Islet precursor cell (in vitro differentiated cells): ENCODE measurements around the gene PHACTR3.
"Not testable (repeated sequence)": the region's sequence is repeated elsewhere in the genome, so short reads cannot be mapped to it uniquely, and the experiment has no call there.

Experiments
- DNase-seq: peaks from one replicate; pipeline ENCODE4 v3.0.0-alpha.2; 2018

PHACTR3 gene

DNA sequence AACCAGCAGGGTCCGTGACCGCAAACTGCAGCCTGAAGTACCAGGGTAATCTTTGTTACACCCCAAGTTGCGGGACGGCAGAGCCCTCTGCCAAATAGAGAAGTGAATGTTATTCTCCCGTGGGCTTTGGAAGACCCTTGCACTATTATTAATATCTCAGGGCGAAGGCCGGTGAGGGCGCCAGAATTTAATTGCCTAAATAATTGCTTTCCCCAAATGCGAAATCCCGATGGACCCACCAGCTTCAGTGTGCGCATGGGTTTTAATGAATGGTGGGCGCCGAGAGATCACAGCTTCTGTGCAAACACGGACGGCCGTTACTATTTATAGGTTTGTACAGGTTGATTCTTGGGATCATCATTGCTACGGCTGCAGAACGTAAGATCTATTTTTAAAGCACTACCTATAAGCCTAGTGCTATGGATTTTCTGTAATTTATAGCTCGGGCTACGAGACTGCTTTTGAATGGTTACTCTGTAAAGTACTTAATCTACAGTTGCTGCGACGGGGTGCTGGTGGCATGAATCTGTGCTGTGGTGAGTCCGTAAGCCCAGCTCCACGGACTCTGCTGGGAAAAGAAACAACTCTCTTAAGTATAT is 15.2 kb upstream of the PHACTR3 start:
- no peak for DNase-seq

DNA sequence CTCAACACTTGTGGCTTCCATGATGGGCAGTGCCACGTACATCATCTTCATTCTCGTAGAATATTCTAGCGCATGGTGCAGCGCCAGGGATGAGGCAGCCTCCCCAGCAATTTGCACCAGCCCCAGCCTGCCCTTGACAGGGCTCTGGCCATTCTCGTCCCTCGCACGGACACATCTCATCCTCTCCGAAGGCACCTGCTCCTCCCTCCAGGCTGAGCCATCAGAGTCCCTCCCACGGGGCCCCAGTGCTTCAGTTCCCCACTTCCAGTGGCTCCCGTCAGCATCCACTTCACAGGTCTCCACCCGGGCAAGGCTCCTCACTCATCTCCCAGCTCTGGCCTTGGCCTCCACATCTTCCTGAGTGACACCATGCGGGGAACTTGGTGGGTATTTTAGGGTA is 13.3 kb upstream of the PHACTR3 start:
- DNase-seq = no peak

DNA sequence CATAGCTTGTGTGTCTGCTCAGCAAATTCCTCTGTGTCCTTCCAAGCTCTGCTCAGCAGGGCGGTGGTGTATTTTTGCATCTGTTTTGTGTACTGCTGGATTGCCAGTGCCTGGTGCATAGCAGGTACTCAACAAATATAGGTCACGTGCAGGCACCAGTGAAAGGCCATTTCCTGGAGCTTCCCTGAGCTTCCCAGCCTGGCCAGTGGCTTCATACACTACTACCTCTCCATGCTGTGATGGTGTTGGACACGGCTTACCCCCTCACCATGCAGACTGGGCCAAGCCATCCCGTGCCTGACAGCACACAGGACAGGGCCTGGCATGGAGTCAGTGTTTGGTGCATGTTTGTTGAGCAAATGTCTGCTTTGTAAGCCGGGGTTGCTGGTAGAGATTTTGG is 7.7 kb upstream of the PHACTR3 start:
- no peak for DNase-seq

DNA sequence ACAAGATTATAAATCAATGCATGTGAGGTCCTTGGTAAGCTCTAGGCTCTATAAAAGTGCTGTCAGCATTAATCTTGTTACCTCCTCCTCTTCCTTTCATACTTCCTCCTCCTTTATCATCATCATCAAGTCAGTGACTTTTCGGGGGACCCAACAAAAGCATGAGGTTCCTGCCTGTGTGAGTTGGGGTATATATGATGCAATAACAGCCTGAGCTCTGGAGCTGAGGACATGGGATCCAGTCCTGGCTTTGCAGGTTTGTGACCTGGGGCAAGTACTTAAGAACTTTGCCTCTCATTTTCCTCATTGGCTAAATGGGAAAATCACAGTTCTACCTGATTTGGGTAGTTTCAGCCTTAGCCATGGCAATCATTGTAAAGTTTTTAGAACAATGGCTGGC is 7.1 kb upstream of the PHACTR3 start:
- DNase-seq = no peak

DNA sequence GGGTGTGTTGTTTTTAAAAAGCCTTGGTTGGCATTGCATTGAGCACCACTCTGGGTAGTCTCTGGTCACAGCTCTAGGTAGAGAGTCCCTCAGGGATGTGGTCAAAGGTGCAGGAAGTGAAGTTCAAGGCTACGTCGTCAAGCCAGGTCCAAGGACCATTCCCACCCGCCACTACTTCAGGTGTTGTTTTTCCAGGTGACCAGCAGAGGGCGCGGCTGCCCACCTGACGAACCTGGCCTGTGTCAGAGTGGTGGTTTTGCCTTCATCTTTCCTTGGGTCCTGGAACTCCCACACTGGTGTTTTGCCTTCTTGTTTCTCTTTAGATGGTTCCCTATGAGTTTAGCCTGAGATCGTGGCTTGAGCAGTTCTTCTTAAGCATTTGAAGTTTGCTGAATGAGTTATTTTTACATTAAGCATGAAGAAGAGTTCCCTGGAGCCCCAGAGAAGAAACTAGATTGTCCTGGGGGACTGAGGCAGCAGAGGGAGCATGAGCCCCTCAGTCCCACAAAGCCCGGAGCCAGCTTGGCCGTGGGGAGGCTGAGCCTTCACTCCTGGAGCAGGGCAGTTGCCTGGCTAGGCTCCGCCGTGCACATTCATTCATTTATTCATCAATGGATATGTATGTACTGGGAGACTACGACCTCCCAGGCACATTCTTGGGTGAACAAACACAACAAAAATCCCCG is 5.6 kb upstream of the PHACTR3 start:
- no peak for DNase-seq

DNA sequence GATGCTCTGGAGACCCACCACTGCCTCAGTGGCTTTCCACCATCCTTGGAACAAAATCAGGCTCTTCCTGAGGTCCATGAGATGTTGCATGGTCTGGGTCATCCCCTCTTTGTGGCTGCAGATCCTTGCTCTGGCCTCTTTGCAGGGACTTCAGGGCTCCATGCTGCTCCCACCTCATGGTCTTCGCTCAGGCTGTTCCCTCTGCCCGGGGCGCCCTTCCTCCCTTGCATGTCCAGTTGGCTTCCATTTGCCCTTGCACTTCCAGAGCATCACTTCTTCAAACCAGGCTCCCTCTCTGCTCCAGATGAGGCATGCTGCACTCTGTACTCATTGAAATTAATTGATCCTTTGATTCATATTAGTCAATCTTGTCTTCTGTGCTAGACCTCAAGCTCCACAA is 4.4 kb upstream of the PHACTR3 start:
- DNase-seq = no peak

DNA sequence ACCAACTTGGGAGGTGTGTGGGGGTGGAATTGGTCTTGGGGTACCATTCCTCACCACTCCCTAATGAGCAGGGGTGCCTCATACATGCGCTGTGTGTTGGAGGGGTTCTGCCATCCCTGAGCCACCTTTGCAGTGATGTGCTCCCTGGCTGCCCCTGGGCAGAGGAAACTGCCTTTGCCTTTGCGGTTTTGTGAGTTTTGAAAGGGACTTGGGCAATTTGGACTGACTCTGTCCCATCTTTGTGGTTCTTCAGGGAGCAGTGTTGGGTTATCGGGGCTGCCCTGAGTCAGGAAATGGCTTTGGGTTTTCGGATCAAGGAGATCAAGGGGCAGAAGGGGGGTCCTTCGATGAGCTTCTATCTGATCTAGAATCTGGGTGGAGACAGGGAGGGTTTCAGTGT is 3.9 kb upstream of the PHACTR3 start:
- DNase-seq = no peak

DNA sequence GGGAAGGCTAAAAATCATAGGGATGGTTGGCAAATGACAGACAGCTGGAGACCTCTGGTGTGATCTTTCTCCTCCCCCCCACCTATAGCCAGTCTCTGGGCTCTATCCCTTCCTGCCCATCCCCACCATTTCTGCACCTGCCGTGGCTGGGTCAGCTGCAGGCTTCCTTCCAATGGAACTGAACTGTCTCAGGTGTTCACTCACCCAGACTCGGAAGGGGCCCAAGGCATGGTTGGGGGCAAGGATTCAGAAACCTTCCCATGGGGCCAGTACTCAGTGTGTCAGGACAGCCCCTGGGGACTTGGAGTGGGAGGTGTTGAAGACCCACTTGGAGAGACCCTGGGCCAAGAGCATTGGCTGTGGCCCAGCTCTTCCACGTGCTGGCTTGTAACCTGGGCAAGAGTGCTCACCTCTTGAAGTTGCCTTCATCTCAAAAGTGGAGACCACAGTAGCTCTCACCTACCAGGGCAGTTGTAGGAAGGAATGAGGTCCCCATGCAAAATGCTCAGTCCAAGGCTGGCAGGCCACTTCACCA is 1.7 kb upstream of the PHACTR3 start:
- DNase-seq = no peak

DNA sequence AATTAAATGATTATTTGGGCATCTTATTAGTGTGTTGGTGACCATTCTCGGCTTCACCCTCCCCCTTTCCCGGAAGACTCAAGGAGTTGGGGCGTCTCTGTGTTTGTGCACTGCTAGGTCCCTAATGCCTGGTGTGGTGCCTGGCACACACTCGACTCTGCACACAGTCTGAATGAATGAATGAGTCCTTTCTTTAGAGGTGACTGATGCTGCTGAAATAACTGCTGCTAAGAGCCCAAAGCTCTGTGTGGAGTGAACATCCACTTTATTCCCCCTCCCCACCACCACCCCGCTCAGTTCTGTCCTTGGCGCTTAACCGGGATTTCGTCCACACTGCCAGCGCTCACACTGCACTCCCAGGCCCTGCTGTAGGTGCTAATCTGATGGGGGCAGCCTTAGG is 1.2 kb upstream of the PHACTR3 start:
- DNase-seq = no peak

DNA sequence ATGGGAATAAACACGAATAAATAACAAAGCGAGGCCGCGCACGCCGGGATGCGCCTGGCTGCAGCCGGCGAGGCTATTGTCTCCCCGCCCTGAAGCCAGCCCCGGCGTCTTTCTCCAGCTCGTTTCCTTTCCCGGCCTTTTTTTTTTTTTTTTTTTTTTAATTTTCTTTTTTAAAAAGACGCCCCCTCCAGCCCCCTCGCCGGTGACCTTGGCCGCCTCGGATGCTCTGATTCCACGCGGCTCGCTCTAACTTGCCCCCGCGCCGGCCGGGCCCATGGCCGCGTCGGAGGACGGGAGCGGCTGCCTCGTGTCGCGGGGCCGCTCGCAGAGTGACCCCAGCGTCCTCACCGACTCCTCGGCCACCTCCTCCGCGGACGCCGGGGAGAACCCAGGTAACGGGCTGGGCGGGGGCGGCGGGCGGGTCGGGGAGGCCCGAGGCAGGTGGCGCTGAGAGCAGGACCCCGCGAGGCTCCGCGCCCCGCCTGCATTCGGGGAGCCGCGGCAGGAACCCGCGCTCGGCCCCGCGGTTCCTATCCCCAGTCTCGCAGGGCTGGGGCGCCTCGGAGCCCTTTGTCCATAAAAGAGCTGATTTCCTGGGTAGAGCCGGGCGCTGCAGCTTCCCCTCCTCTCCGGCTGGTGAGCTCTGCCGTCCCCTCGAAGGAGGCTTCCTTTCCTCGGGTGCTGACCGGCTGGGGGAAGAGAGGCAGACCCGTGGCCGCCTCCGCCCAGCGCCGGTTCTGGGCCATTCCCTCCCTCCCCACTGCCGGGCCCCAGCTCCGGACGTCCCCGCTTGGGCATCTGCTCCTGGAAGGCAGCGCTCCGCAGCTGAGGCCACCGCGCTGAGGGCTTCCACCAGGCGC is 631 bp downstream of the PHACTR3 start:
- DNase-seq = no peak

DNA sequence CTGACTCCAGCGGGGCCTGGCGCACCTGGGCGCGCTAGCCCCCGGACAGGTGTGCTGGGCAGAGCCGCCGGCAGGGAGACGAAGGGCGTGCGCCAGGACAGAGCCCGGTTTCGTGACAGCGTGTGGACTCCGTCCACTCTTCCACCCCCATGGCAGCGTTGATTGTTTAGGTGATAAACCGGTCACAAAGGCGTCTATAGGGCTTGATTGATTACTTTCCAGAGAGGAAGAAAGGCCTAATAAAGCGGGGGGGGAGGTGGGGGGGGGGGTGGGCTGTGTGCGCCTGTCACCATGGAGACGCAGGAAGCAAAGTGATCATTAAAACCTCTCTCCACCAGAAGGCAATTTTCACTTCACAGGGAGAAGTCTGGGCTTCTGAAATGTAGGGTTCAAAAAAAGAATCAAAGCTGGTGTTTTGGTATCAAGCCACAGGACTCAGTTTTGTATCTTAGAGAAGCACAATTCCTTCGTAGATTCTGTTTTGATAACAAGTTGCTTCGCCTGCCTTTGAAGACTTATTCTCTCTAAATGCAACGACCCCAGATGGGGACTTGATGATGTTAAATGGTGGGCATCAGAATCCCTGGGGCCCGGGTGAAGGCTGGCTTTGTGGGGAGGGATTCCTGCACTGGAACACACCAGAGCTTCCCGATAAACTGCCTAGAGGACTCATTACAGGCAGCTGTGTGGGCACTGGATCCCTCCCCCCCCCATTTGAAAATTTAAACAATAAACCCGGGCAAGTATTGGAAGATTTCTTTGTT is 1.4 kb downstream of the PHACTR3 start:
- DNase-seq = no peak

DNA sequence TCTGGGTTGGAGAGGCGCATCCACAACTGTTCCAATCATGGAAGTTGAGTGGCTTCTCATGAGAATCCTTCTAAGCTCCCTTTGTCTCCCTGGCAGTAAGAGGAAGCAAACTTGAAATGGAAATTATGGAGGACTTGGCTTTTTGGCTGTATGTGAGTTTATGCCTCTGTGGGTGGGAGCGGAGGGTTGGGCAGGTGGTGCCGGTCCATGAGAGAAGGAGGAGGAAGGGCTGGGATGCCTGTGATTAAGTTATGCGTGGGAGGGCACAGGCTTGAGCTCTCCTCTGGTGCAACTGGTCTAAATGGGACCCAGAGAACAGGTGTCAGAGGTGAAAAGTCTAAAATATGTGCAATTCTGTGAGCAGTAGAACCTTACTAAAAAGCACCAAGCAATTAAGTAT is 2.2 kb downstream of the PHACTR3 start:
- no peak for DNase-seq

DNA sequence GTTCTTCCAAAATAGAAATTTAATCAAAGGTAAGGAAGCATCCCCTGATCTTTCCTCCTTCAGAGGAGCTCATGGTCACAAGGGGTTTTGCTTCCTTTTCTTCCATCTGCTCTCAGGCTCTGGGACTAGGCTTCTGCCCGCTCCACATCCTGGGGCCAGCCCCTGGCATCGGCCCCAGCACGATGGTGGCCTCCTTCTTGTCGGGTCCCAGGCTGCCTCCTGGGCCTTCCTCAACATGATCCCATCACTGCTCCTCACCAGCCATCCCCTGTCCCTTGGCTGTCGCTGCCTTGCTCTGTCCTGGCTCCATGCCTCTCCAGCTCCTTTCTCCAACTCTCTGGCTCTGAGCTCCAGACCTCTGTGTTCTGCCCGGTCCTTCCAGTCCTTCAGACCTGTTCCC is 4.1 kb downstream of the PHACTR3 start:
- no peak for DNase-seq

DNA sequence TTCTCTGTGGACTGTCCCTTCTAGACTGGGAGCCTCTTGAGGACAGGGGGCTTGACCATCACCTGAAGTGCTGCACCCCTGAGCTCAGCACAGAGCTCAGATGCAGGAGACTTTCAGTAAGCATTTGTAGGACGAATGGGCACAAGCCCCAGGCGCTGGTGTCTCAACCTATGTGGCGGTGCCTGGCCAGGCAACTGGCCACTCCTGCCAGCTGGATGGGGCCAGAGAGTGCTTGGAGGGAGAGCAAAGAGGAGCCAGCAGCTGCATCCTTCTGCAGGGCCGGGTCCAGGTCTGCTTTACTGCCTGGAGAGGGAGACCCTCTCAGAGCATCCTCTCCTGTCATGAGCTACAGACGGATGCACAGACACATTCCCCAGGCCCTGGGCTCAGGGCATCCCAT is 4.5 kb downstream of the PHACTR3 start:
- no peak for DNase-seq

DNA sequence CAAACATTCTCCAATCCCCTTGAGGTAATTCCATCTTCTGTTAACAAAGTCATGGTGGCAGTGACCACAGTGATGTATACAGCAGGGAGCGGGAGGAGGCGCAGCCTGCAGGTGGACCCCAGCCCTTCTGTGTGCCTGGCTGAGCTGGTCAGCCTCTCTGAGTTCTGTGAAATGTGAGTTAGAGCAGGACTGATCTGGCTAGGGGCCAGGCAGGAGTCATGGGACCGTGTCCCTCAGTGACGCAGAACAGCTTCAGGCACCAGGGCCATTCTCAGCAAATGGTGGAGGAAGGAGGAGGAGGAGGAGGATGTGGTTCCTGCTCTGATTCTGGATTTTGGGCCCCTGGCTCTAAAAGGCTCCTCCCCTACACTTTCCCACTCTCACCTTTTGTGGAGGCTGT is 6.9 kb downstream of the PHACTR3 start:
- no peak for DNase-seq

DNA sequence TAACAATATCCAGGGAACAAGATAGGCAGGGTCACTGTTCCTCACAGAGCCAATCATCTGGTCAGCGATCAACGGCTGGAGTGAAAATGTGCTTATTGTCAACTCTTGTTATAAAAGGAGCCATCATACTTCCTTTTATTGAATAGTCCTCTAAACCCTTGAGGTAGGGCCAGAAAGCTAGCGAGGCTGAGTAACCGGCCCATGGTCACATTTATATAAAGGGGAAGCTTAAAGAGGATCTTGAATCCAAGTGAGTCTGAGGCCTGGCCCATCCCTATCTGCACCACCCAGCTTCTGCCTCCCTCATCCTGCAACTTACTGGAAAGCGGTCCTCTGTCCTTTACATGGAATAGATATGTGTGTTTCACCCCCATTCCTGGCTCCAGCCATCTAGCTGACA is 9.5 kb downstream of the PHACTR3 start:
- no peak for DNase-seq

DNA sequence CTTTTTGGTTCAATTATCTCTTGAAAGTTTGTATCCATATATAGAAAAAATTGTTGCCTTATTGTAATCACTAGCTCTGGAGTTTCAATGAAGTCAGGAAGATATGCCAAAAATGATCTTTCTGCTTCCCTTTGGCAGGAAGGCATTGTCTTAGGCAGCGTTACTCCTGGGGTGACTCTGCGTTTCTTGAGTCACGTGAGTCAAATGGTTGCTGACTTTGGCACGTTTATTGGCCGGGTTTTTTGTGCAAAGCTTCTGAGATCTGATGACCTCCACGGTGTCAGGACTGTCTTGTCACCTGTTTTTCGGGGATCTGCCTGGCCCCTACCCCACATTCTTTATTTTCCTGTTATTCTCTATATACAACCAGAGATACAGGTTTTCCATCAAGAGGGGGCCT is 10.4 kb downstream of the PHACTR3 start:
- DNase-seq = no peak

DNA sequence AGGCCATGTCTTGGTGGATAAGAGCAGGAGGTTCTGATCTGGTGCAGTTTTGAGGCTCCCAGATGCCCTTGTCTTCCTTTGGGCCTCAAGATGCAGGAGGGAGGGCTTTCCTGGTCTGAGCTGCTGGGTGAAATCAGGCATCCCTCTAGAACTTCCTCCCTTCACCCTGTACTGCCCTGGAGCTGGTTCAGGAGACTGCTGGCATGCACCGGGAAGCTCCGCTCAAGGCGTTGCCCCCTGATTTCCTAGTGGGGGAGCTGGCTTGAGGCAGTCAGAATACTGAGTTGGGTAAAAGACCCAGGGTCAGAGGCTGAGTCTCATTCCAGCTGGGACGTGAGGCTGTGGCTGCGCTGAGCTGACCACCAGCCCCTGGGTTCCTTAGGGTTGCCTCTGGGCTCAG is 12.0 kb downstream of the PHACTR3 start:
- no peak for DNase-seq

DNA sequence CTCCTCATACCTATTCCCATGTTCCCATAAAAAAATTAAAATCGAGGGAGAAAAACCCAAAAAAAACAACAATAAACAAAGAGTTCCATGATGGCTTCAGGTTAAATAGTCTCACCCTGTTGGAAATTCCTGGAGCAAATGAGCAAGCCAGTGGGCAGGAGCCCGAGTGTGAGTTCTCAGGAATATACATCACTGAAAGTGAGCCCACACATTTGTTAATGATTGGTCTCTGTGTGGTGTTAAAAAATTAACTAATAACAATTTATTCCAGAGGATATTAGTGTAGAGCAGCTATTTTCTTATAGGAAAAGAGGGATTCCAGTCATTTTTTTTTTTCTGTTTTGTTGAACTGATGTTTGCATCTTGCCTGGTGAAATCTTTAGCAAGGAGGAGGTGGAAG is 12.9 kb downstream of the PHACTR3 start:
- DNase-seq = no peak

DNA sequence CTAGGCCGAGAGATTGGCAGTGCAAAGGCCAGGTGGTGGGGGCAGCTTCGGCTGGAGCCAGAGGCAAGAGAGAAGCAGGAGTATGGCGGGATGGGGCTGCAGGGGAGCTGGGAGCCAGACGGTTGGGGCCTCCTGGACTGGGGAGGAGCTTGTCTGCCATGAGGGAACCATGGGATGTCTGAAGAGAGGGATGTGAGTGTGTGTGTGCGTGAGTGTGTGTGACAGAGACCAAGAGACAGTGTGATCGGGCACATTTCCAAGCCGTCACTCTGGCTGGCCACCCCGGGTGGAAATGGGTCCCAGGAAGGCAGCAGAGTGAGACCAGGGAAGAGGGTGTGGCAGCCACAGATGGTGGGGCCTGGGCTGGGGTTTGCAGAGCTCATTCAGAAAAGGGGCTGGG is 13.8 kb downstream of the PHACTR3 start:
- no peak for DNase-seq

DNA sequence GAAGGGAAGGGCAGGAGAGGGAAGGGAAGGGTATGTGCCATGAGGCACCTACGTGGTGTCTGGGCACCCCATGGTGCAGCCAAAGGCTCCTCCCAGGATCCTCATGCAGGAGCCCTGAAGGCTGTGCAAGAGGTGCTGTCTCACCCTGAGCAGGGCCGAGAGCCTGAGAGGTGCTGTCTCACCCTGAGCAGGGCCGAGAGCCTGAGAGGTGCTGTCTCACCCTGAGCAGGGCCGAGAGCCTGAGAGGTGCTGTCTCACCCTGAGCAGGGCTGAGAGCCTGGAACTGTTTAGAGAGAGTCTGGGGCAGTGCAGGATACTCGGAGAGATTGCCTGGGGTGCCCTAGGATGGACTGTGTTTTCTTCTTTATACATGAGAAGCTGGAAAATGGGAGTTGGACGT is 14.2 kb downstream of the PHACTR3 start:
- not testable (repeated sequence) for DNase-seq

DNA sequence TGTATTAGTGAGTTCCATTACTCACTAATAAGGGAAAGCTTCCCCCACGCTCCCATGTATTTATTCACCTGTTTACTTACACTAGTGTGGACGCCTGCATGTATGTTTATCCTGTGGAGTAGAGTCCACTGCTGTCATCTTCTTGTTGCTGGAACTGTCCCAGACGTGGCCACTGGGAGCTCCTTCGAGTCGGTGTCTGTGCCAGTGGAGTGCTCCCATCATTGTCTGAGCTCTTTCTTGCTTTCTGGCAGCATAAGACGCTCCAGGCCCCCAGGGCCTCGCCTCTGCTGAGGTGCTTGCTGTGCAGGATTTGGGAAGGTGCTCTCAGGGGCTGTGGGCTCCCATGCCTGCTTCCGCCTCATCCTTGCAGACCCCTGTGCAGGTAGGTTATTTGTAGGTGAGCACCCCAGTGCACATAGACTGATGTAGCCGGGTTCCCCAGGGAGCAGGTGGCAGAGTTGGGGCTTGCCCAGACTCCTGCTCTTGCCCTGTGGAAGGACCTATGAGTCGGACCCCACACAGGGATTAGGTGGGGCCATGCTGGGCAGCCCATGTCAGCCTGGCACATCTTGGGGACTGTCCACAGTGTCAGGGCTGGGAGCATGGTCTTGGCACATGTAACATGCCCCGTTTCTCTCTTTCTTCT is 16.6 kb downstream of the PHACTR3 start:
- no peak for DNase-seq

DNA sequence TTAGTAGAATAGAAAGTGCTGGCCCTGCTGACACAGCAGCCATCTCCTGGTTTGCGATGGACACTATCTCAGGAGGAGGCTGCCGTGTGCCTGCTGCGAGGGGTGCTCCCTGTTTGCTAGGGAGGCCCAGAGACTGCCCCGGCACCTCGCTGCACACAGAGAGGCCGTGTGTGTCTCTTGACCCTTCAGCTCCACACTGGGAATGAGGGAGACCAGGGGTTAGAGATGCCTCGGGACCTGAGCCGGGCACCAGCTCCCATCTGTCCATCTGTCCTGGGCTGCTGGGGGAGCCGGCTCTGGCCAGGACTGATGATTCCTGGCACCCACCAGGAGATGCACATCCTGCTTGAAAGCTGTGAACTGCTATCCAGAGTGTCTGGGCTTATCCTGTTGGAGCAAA is 18.2 kb downstream of the PHACTR3 start:
- no peak for DNase-seq
